Measurements from ENCODE around the gene PDE4D. TPM values are rescaled to one million over a fixed set of nuclear protein-coding genes. Genes with fewer than 3 reads are reported as not detected.

Gene PDE4D
- total RNA-seq, 1 donor from 2014 or later = 50.0 TPM

DNA sequence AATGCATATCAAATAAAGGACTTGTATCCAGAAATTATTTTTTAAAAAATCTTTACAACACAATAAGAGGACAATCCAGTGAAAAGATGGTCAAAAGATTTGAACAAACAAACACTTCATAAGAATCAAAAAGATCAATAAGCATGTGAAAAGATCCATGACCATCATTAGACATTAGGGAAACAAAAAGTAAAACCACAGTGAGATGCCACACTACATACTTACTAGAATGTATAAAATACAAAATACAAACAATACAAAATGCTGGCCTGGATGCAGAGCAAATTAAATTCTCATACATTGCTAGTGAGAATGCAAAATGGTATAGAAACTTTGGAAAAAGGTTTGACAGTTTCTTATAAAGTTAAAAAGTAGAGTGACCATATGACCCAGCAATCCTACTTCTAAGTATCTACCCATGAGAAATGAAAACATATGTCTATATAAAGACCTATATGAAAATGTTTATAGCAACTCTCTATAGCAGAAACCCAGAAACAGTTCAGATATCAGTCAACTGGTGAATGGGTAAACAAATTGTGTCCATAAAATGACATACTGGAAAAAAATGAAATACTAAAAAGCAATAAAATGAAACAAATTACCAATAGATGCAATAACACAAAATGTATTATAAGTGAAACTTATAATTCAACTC is 884.6 kb downstream of the PDE4D start:
- Mint-ChIP-seq H3K4me3 (no peak overlapping the region), H3K27me3 (no peaks in the 10 kb centered on the region), H3K36me3 (peaks cover 29% of the 10 kb centered on the region), H3K9me3 (no peaks in the 10 kb centered on the region), H3K4me1 (ENCODE audit: unreplicated experiment) (peaks cover 4% of the 10 kb centered on the region), H3K27ac (no peak overlapping the region)
- DNase-seq (ENCODE audit: extremely low spot score, unreplicated experiment) = no peak
- TF ChIP-seq, protein P1, sequence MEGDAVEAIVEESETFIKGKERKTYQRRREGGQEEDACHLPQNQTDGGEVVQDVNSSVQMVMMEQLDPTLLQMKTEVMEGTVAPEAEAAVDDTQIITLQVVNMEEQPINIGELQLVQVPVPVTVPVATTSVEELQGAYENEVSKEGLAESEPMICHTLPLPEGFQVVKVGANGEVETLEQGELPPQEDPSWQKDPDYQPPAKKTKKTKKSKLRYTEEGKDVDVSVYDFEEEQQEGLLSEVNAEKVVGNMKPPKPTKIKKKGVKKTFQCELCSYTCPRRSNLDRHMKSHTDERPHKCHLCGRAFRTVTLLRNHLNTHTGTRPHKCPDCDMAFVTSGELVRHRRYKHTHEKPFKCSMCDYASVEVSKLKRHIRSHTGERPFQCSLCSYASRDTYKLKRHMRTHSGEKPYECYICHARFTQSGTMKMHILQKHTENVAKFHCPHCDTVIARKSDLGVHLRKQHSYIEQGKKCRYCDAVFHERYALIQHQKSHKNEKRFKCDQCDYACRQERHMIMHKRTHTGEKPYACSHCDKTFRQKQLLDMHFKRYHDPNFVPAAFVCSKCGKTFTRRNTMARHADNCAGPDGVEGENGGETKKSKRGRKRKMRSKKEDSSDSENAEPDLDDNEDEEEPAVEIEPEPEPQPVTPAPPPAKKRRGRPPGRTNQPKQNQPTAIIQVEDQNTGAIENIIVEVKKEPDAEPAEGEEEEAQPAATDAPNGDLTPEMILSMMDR (conservative IDR thresholded peaks at IDR 0.05) = no peak

DNA sequence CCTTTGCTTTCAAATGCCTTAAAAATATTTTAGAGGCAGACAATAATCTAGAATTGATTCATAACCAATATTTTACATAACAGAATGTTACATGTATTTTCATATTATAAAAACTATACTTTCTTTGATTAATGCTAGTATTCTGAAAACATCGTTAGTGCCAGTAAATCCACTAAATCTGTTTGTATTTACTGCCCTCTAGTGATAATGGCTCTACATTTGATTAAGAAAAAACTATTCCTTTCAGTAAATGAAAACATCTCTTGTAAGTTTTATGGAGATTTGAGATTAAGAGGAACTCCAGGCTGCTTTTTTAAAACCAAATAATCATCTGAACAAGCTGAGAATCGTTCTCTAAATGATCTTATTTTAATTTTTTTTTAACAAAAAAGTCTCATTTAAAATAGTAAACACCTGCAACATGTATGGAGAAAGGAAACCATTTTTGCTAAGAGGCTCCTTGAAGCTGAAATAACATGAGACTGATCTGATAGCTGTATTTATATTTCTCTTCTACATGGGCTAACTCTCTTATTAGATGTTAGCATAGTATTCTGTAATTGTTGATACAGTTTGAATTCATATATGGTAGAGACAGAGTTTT is 886.0 kb downstream of the PDE4D start:
- H3K36me3 Mint-ChIP-seq = peaks cover 18% of the 10 kb centered on the region
- H3K4me3 Mint-ChIP-seq = no peak overlapping the region
- no peaks in the 10 kb centered on the region for H3K27me3 Mint-ChIP-seq
- H3K9me3 Mint-ChIP-seq = no peaks in the 10 kb centered on the region
- no peak overlapping the region for H3K27ac Mint-ChIP-seq
- TF ChIP-seq, protein P1 (conservative IDR thresholded peaks at IDR 0.05) = peak; percentile 76
- H3K4me1 Mint-ChIP-seq (ENCODE audit: unreplicated experiment) = peaks cover 12% of the 10 kb centered on the region
- DNase-seq (ENCODE audit: extremely low spot score, unreplicated experiment) = no peak

DNA sequence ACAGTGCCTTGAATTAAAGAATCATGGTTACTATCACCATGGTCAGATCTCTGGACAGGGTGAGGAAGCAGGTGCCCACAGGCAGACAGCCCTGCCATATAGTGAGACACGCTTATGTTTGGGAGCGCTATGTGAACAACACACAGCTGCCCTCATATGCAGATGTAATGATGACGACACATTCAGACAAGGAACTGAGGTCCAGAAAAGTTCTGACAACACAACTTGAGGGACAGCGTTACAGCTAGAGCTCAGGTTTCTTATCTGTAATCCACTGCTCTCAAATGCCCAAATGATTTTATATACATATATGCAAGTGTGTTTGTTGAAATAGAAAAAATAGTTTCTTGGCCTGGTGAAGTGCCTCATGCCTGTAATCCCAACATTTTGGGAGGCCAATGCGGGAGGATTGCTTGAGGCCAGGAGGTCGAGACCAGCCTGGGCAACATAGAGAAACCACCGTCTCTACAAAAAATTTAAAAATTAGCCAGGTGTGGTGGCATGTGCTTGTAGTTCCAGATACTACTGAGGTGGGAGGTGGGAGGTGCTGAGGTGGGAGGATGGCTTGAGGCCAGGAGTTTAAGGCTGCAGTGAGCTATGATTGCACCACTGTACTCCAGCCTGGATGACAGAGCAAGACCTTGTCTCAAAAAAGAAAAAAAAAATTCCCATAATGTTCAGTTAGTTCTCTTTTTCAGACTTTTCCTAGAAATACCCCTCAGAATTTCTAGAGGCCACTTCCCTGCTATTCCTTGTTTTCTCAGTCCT is 887.4 kb downstream of the PDE4D start:
- H3K4me3 Mint-ChIP-seq = no peak overlapping the region
- H3K27me3 Mint-ChIP-seq = no peaks in the 10 kb centered on the region
- no peaks in the 10 kb centered on the region for H3K9me3 Mint-ChIP-seq
- peaks cover 4% of the 10 kb centered on the region for H3K36me3 Mint-ChIP-seq
- TF ChIP-seq, protein P1 (conservative IDR thresholded peaks at IDR 0.05) = no peak
- no peak for DNase-seq (ENCODE audit: extremely low spot score, unreplicated experiment)
- peaks cover 26% of the 10 kb centered on the region for H3K4me1 Mint-ChIP-seq (ENCODE audit: unreplicated experiment)
- H3K27ac Mint-ChIP-seq = no peak overlapping the region

DNA sequence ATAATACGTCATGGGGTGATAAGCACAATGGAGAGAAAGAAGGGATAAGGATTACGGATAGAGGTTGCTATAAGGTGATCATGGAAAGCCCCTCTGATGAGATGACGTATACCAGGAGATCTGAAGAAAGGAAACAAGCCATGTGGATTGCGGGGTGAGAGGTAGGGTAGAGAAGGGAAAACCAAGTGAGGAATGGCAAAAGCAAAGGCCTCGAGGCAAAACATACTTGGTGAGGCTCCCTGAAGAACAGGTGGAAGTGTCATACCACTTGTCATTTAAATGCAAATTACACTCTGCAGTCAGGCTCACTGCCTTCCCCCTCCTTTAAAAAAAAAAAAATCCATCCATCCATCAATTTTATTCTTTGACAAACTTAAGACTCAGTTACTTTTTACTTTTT is 889.9 kb downstream of the PDE4D start:
- H3K4me1 Mint-ChIP-seq (ENCODE audit: unreplicated experiment) = peaks cover 40% of the 10 kb centered on the region
- TF ChIP-seq, protein P1 (conservative IDR thresholded peaks at IDR 0.05) = no peak
- H3K27ac Mint-ChIP-seq = no peak overlapping the region
- no peaks in the 10 kb centered on the region for H3K9me3 Mint-ChIP-seq
- no peak for DNase-seq (ENCODE audit: extremely low spot score, unreplicated experiment)
- peaks cover 7% of the 10 kb centered on the region for H3K36me3 Mint-ChIP-seq
- no peaks in the 10 kb centered on the region for H3K27me3 Mint-ChIP-seq
- H3K4me3 Mint-ChIP-seq = no peak overlapping the region

DNA sequence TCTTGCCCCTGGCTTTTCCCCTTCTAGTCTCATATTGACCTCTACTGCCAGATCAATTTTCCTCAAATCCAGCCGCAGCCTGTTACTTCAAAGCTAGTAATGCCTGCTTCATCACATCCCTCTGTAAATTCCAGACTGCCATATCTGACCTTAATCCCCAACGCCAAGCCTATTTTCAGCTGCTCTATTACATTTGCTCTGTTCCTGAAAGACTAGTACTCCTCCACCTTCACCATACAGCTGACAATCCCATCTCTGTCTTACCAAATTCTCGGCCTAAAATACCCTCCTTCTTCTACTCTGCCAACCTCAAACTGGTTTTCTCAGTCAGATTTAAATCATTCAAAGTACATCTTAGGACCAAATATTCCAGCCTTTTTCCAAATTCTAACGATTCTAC is 890.4 kb downstream of the PDE4D start:
- Mint-ChIP-seq H3K27me3 (no peaks in the 10 kb centered on the region), H3K36me3 (peaks cover 7% of the 10 kb centered on the region), H3K27ac (no peak overlapping the region), H3K4me3 (no peak overlapping the region), H3K9me3 (no peaks in the 10 kb centered on the region), H3K4me1 (ENCODE audit: unreplicated experiment) (peaks cover 40% of the 10 kb centered on the region)
- TF ChIP-seq, protein P1 (conservative IDR thresholded peaks at IDR 0.05) = no peak
- no peak for DNase-seq (ENCODE audit: extremely low spot score, unreplicated experiment)

Data from type B pancreatic cell (in vitro differentiated cells).